GM12878 (cell line): ENCODE results near the gene FOXI3. TPM values are rescaled to one million over a fixed set of nuclear protein-coding genes. Genes with fewer than 3 reads are reported as not detected.

Source experiments
- ATAC-seq: fragments of 200-7000 bp; cut with Tn5 transposase; 3 replicates; pipeline ENCODE4 v1.9.1; 2020; ENCODE audit warnings: mild to moderate bottlenecking, moderate library complexity
- BruUV-seq: library from RNA; stranded (reverse); fragments of 400-500 nt; replicated peaks from 2 replicates; lab custom pipeline; 2021; lab: Mats Ljungman, UMichigan
- CTCF ChIA-PET: fragments of 300-600 bp; sonication (Branson Sonifier 250); formaldehyde crosslinking; extraction: SDS; loops from one replicate; lab custom pipeline; 2021; ENCODE audit warnings: inconsistent platforms; lab: Yijun Ruan, JAX
- POLR2A ChIA-PET: fragments of 350-600 bp; formaldehyde crosslinking; extraction: SDS; loops from one replicate; lab custom pipeline; 2021; ENCODE audit warnings: inconsistent platforms; lab: Charles Lee
- RAD21 ChIA-PET: fragments of 300-600 bp; sonication (Branson Sonifier 250); formaldehyde crosslinking; loops from one replicate; lab custom pipeline; 2023; ENCODE audit warnings: antibody characterized with exemption; ENCODE audit not compliant: unreplicated experiment; lab: Charles Lee
- SMC1A ChIA-PET: fragments of 300-600 bp; sonication (Branson Sonifier 250); formaldehyde crosslinking; loops from one replicate; lab custom pipeline; 2023; ENCODE audit not compliant: unreplicated experiment, uncharacterized antibody; lab: Charles Lee
- DNase-seq: peaks from one replicate; pipeline ENCODE4 v3.0.0-alpha.2; 2011; ENCODE audit warnings: low read depth, low spot score
- FAIRE-seq: peaks from 3 replicates; lab custom pipeline; 2011; peaks lifted over from hg19 to GRCh38; lab: Jason Lieb, UNC
- H2AFZ ChIP-seq: 2 replicates; pipeline ENCODE4 v1.6.0; 2011; ENCODE audit warnings: low read depth, low read length, control low read depth; ENCODE audit not compliant: control insufficient read depth
- H3K27ac ChIP-seq: 2 replicates; pipeline ENCODE4 v1.5.1; 2011; ENCODE audit warnings: control low read depth; ENCODE audit not compliant: control insufficient read depth, insufficient read depth
- H3K27me3 ChIP-seq, 2 experiments: replicated peaks in 1 of 2; 2 replicates each; pipeline versions ENCODE4 v1.6.0 to v1.6.1; 2011; ENCODE audit warnings: low read length in 1 of 2; ENCODE audit not compliant: control insufficient read depth in 2 of 2, insufficient read depth in 2 of 2
- H3K36me3 ChIP-seq, 2 experiments: 2 replicates each; pipeline ENCODE4 v1.5.1; 2011; ENCODE audit warnings: low read length in 1 of 2; ENCODE audit not compliant: control insufficient read depth in 2 of 2, insufficient read depth in 2 of 2
- H3K4me1 ChIP-seq: 2 replicates; pipeline ENCODE4 v1.6.1; 2011; ENCODE audit warnings: mild to moderate bottlenecking, low read length, moderate library complexity, mixed read lengths; ENCODE audit not compliant: control insufficient read depth, insufficient read depth
- H3K4me2 ChIP-seq: 2 replicates; pipeline ENCODE4 v1.6.0; 2011; ENCODE audit warnings: control low read depth; ENCODE audit not compliant: control insufficient read depth, insufficient read depth
- H3K4me3 ChIP-seq: fragments of 200-600 bp; sonication (generic); 2 replicates; pipeline ENCODE4 v1.5.1; 2016
- H3K79me2 ChIP-seq: 2 replicates; pipeline ENCODE4 v1.6.0; 2011; ENCODE audit warnings: low read length; ENCODE audit not compliant: control insufficient read depth, insufficient read depth
- H3K9ac ChIP-seq: 2 replicates; pipeline ENCODE4 v1.8.0; 2011; ENCODE audit warnings: low read length, control low read depth, mixed read lengths; ENCODE audit not compliant: control insufficient read depth, insufficient read depth
- H3K9me3 ChIP-seq: replicated peaks from 3 replicates; pipeline ENCODE4 v1.5.1; 2011; ENCODE audit warnings: mild to moderate bottlenecking, low read length; ENCODE audit not compliant: control insufficient read depth, insufficient read depth
- H4K20me1 ChIP-seq: 2 replicates; pipeline ENCODE4 v1.6.0; 2011; ENCODE audit not compliant: control insufficient read depth, insufficient read depth
- CREB1 ChIP-seq: IDR thresholded peaks from 2 replicates; pipeline ENCODE4 v1.6.1; 2012; ENCODE audit warnings: low read depth, mild to moderate bottlenecking, inconsistent platforms
- EGR1 ChIP-seq, 2 experiments: IDR thresholded peaks; 1 replicate in 1 of 2; 2 replicates in 1 of 2; pipeline ENCODE4 v1.6.1; 2011 to 2012; ENCODE audit warnings: low read depth in 2 of 2, low read length in 2 of 2, borderline replicate concordance in 1 of 2, mild to moderate bottlenecking in 1 of 2, moderate library complexity in 1 of 2
- JUNB ChIP-seq: IDR thresholded peaks from 2 replicates; pipeline ENCODE4 v1.6.1; 2016; ENCODE audit warnings: antibody characterized with exemption, mild to moderate bottlenecking
- NFYB ChIP-seq: IDR thresholded peaks from 2 replicates; pipeline ENCODE4 v1.6.1; 2011; ENCODE audit warnings: low read depth, mild to moderate bottlenecking, low read length, improper control_type of control experiment, moderate library complexity; ENCODE audit not compliant: insufficient read depth
- PRDM15 ChIP-seq: fragments of 450-650 bp; formaldehyde crosslinking; IDR thresholded peaks from 2 replicates; pipeline ENCODE4 v1.4.0; 2020; ENCODE audit warnings: mild to moderate bottlenecking, moderate library complexity
- SIN3A ChIP-seq: IDR thresholded peaks from 2 replicates; pipeline ENCODE4 v1.6.1; 2012; ENCODE audit warnings: low read depth, low read length, improper control_type of control experiment
- STAT1 ChIP-seq: fragments of 450-650 bp; conservative IDR thresholded peaks from 2 replicates; pipeline ENCODE4 v1.6.1; 2014; ENCODE audit warnings: antibody characterized with exemption, mild to moderate bottlenecking
- ZBTB11 ChIP-seq: fragments of 450-650 bp; formaldehyde crosslinking; IDR thresholded peaks from 2 replicates; pipeline ENCODE4 v1.5.0; 2022; ENCODE audit warnings: mild to moderate bottlenecking, missing genetic modification characterization
- ZNF592 ChIP-seq: fragments of 450-650 bp; IDR thresholded peaks from 2 replicates; pipeline ENCODE4 v1.6.1; 2017; ENCODE audit warnings: mild to moderate bottlenecking, moderate library complexity
- WGBS: methylation state at CpG from one replicate; pipeline ENCODE4 v1.1.6; 2016; ENCODE audit warnings: low lambda C conversion rate; ENCODE audit not compliant: insufficient replicate concordance, insufficient coverage; ENCODE audit errors: missing lambda C conversion rate; 5-methylcytosine and 5-hydroxymethylcytosine counted together
- in situ Hi-C: fragments of 300-500 bp; cut with MboI; formaldehyde crosslinking; loops from 9 replicates; pipeline ENCODE4 v1.14.3; 2018; ENCODE audit warnings: mixed read lengths
- intact Hi-C: fragments of 100-400 bp; cut with micrococcal nuclease; formaldehyde crosslinking; loops from one replicate; pipeline ENCODE4 v1.14.2; 2022; ENCODE audit not compliant: unreplicated experiment
- polyA plus RNA-seq, 11 experiments: library from polyadenylated mRNA; depleted of rRNA in 4 of 11; unstranded in 6 of 11; stranded (reverse) in 5 of 11; fragments of >200 nt; fragmentation: Nextera tagmentation in 4 of 11; fragmentation: Illumina TruSeq in 1 of 11; extraction: Ambion mirVana in 4 of 11; extraction: Trizol in 1 of 11; gene quantifications; 1 replicate in 1 of 11; 2 replicates in 10 of 11; pipeline versions ENCODE4 v1.2.1 to v1.2.3, GENCODE V29; 2011 to 2016; ENCODE audit warnings: inconsistent platforms in 2 of 11, missing spikeins in 2 of 11, low read depth in 1 of 11
- total RNA-seq, 4 experiments: library from RNA; depleted of rRNA in 3 of 4; stranded (reverse); fragments of >200 nt in 3 of 4; fragmentation: Illumina TruSeq in 1 of 4; extraction: Trizol in 1 of 4; gene quantifications; 2 replicates each; pipeline versions ENCODE4 v1.2.1 to v1.2.3, GENCODE V29; 2013 to 2021

The FOXI3 gene
- total and polyA plus RNA-seq, 10 of the 15 experiments (the other 5 are each of a cell fraction or from before 2014, with no cell fraction given) = not detected

GRCh38 chr2:88469202-88470114 is 17.0 kb upstream of the FOXI3 start (continued):
- TF ChIP-seq STAT1 (no peak), PRDM15 (CRISPR knock-in tag) (no peak)

- ChIA-PET CTCF (no interaction called here), RAD21 (interaction anchor here (0.6 kb wide), 1 partner anchor 79 kb away, joined by 4 read pairs; no protein-coding TSS in a partner anchor), POLR2A (no interaction called here), SMC1A (no interaction called here)
- no TSS peak for BruUV-seq
- no peak overlapping the region for H3K9ac ChIP-seq
- DNase-seq = no peak
- FAIRE-seq = no peak
- no peaks in the 10 kb centered on the region for H3K4me1 ChIP-seq
- in situ Hi-C loops = no loop called here
- no peak overlapping the region for H3K4me2 ChIP-seq
- no peak overlapping the region for H2AFZ ChIP-seq
- intact Hi-C loops = no loop called here
- no peak for ATAC-seq
- H3K27ac ChIP-seq = no peak overlapping the region
- H4K20me1 ChIP-seq = no peaks in the 10 kb centered on the region
- no peaks in the 10 kb centered on the region for H3K27me3 ChIP-seq
- no peak overlapping the region for H3K4me3 ChIP-seq
- H3K9me3 ChIP-seq = no peaks in the 10 kb centered on the region
- no peaks in the 10 kb centered on the region for H3K36me3 ChIP-seq
- no peaks in the 10 kb centered on the region for H3K79me2 ChIP-seq
- 66% methylated on average over 5 of the region's 5 CpGs for WGBS
- TF ChIP-seq JUNB = no peak
- no peak for TF ChIP-seq EGR1 (IDR thresholded peaks at IDR 0.05; ENCODE audit: borderline replicate concordance in 1 of 2, low read depth in 2 of 2, low read length in 2 of 2)
- TF ChIP-seq CREB1 = no peak
- no peak for TF ChIP-seq ZBTB11 (CRISPR knock-in tag)
- TF ChIP-seq NFYB = no peak
- TF ChIP-seq SIN3A = no peak
- no peak for TF ChIP-seq ZNF592
Measured at GRCh38 chr2:88464153-88464552, 11.7 kb upstream of the FOXI3 start.
